Stimulated activated CD8-positive, alpha-beta memory T cell treated with anti-CD3 and anti-CD28 coated beads, Interleukin-4, amount 100 ng/mL, for 1 hour (primary cell): ENCODE results near the gene ELMO3.

Source experiments
- DNase-seq, 2 donors: peaks; one replicate each; pipeline ENCODE4 v3.0.0-alpha.2; 2020; ENCODE audit warnings: low read depth in 2 of 2, low spot score in 1 of 2

ELMO3 gene

DNA sequence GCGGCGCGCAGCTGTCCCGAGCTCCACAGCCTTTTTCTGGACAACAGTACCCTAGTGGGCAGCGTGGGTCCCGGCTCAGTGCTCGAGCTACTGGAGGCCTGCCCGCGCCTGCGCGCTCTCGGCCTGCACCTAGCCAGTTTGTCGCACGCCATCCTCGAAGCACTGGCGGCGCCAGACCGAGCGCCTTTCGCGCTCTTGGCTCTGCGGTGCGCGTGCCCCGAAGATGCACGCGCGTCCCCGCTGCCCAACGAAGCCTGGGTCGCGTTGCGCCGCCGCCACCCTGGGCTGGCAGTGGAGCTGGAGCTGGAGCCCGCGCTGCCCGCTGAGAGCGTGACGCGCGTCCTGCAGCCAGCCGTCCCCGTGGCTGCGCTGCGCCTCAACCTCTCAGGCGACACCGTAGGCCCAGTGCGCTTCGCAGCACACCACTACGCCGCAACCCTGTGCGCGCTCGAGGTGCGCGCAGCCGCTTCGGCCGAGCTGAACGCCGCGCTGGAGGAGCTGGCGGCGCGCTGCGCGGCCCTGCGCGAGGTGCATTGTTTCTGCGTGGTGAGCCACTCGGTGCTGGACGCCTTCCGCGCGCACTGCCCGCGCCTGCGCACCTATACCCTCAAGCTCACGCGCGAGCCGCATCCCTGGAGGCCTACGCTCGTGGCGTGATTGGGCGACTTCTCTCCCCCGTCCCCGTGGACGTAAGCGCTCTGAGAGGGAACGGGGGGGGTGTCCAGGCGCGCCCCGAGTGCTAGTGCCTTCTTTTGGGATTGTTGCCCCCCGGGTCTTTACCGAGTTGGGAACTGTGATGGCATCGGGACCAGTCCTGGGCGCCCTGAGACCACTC lies 35.5 kb upstream of the ELMO3 start:
- DNase-seq, result no peak

DNA sequence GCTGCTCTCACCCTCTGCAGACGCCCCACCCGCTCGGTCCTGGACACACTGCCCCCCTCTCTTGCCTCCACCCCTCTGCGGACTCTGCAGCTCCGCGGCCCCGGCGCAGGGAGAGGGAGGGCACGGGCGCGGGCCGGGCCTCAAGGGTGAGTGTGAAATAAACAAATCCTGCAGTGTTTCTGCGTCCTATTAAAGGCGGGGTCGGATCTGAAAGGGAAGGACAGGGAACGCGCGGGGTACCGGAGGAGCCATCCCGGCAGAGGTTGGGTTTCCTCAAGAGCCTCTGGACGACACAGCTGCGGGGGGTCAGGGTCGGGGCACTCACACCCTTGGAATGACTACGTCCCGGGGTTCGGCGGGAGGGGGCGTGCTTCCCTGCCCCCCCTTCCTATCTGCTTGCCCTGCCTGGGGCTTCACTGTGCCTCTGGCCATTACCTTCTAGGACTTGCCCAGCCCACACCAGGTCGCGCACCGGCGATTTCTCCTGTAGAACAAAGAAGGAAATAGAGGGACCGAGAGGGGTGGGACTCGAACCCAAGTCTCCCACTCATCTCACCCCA lies 34.9 kb upstream of the ELMO3 start:
- no peak for DNase-seq

GRCh38 chr16:67164599-67165061 lies 34.3 kb upstream of the ELMO3 start, which contains the start of gene HSF4:
Gene HSF4, plus strand, starts transcription at chr16:67164745. Its CDS starts 67 bp downstream, at chr16:67164812.
- DNase-seq, result no peak

- no peak for DNase-seq
These were observed 33.5 kb upstream of the ELMO3 start for GRCh38 chr16:67165121-67166078.

- DNase-seq, result no peak
These were observed 32.8 kb upstream of the ELMO3 start for GRCh38 chr16:67166110-67166547.

GRCh38 chr16:67166598-67167168 lies 32.2 kb upstream of the ELMO3 start:
- DNase-seq, result no peak

GRCh38 chr16:67167588-67167987 lies 31.3 kb upstream of the ELMO3 start:
- DNase-seq, result no peak

DNA sequence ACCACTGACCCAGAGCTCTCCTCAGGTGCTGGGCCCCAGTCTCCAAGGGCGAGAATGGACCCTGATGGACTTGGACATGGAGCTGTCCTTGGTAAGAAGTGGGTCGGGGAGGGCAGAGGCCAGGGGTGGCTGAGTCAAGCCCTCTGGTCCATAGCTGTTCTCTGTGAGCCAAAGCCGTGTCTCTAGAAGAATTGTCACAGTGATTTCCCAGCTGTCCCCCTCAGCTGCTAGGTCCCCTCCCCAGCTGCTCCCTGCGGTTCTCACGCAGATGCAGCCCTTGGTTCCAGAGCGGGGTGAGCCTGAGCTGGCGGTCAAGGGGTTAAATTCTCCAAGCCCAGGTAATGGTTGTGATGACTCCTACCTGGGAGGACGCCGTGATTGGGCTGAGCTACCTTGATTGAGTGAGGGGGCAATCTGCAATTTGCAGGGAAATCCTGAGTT lies 29.9 kb upstream of the ELMO3 start:
- no peak for DNase-seq

GRCh38 chr16:67169642-67170167 lies 29.2 kb upstream of the ELMO3 start:
- no peak for DNase-seq

- DNase-seq, result no peak
These were observed 28.6 kb upstream of the ELMO3 start, which contains the start of gene NOL3 for GRCh38 chr16:67170168-67170948. Gene NOL3, plus strand, starts transcription at chr16:67170538.

GRCh38 chr16:67170949-67171649 lies 27.8 kb upstream of the ELMO3 start:
- no peak for DNase-seq

GRCh38 chr16:67173323-67173722 lies 25.6 kb upstream of the ELMO3 start:
- no peak for DNase-seq

DNA sequence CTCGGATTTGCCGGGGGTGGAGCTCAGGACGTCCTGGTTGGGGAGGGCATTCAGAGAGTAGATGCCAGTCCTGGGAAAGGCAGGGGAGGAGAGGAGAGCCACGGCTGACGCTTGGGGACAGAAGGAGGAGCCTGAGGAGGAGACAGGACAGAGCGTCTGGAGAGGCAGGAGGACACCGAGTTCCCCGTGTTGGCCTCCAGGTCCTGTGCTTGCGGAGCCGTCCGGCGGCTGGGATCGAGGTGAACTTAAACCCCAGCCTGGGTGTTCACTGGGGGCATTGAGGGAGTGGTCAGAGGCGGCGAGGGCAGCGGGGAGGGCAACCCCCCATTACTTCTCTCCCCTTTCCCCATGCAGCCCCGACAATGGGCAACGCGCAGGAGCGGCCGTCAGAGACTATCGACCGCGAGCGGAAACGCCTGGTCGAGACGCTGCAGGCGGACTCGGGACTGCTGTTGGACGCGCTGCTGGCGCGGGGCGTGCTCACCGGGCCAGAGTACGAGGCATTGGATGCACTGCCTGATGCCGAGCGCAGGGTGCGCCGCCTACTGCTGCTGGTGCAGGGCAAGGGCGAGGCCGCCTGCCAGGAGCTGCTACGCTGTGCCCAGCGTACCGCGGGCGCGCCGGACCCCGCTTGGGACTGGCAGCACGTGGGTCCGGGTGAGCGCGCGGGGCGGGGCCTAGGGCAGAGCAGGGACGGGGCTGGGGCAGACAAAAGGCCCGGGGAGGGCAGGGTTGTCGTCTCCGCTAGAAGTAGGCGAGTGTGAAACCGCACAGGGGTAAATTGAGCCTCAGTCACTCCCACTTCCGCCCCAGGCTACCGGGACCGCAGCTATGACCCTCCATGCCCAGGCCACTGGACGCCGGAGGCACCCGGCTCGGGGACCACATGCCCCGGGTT lies 24.9 kb upstream of the ELMO3 start:
- DNase-seq, result no peak

- DNase-seq, result no peak
These were observed 24.2 kb upstream of the ELMO3 start for GRCh38 chr16:67174706-67175231.

DNA sequence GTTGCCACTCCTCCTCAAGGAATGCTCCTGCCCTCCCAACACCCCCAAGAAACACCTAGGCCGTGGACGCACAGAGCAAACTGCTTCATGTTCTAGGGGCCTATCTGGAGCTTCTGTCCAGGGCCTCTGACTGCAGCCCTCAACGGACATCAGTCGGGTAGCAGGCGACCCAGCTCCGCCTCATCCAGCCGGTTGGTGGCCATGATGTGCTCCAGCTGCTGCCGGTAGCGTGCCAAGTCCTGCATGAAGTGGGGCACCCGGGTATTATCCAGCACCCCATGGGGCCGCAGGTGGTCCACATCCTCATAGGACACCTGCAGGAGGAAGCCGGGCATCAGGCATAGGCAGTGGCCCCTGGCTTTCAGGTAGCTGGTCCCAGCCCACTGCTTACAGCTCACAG lies 22.3 kb upstream of the ELMO3 start:
- DNase-seq, result no peak

GRCh38 chr16:67177743-67178699 lies 20.9 kb upstream of the ELMO3 start:
- DNase-seq, result no peak
